ENCODE data around the gene ABCC4.
A peak's percentile ranks its signal among the peaks of the same experiment; 100 is the strongest.

The ABCC4 gene

DNA sequence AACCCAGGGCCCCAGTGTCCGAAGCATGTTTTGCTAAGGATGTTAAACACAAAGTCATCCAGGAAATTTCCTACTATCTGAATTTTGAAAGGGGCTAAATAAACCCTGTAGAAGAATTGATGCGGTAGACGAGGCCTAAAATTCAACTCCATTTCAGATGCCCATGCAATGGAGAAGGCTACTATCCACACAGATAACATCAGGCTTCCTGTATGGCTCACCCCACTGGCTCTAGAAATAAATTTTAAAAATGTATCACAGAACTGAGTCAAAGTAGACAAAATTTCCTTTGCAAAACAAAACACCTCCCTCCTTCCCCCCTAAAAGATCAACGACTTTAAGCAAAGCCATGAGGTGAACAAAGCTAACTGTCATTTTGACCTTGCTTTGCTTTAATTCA lies 188.4 kb downstream of the ABCC4 start:
- DNase-seq, result no peak

DNA sequence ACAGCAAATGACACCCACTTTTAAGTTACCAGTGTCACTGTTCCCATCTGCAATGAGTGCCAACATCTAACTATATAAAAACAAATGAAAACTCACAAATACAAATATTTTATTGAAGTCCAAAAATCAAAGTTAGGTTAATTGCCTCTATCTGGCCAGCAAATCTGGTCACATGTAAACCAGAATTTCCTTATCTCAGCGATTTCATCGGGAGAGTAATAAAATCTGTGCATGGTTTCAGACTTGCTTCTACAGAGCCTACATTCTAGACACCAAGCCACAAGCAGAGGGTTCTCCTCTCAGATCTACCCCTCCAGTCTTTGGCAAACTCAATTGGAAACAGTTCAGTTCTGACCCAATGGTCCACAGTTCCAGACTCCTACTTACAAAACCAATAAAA lies 189.6 kb downstream of the ABCC4 start:
- no peak for DNase-seq

DNA sequence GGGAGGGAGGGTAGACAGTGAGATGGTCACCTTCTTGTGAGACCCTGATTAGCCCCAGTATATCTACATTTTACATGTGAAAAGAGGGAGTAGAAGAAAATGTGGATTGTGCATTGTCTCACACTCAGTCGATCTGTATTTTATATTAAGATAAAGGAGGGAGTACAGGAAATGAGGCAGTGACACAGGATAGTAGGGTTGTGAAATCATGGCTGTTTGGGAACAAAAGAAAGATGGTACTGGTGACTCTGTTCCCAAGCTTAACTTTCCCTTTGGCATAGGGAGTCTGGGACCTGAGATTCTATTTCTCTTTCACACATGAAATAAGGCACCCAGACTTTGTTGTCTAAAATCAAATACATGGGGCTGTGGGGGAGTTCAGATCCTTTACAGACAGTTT lies 194.7 kb downstream of the ABCC4 start:
- DNase-seq, result no peak

DNA sequence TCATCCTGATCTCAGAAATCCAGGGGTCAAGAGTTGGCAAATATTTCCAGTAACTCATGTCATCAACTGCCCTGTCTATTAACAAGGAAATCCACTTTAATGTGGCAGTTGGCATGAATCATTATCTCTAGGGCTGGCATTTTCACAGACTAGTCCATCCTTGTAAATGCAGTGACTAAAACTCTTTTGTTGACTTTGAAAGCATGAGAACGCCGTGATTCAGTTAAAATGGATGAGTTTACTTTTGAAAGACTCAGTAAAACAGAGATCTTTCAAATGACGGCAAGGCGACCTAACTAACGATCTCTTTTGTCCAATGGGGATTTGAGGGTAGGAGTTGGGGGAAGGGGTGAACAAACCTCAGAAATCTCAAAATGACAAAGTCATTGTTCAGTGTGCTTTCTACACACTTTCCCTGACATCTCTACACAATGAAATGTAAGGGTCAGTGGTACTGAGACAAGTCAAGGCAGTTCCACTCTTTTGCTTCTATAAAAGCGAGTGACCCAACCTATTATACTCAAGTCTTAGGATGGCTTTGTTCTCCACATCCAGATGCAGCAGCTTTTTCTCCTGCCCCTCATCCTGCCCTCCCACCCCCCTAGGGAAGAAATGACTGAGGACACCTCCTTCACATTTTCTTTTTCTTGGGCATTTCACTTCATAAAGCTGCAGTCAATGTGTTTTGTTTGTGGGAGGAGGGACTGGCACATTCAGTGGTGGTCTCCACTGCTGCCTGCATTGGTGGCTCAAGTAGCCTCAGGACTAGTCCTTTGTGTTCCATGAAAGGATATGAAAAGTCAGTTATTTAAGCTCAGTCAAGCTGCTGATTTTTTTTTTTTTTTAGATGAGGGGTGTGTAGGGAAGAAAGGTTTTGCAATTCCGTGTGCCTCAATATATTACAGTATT lies 200.5 kb downstream of the ABCC4 start:
- DNase-seq, result peak; percentile 93

DNA sequence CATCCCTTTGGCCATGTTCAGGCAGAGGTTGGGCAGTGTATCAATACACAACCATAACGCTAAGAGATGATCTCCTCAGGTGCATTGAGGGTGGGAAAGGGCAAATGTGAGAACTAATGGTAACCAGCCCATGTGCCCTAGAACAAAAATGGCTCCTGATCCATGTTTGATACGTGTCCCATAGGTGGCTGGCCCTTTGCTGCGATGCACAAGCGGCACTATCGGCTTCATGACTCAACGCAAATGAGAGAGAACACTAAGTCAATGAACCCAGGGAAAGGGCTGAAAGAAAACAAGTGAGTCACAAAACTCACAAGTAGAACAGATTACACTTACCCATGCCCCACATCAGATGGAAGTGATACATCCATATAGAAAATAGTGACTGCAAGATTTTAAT lies 201.7 kb downstream of the ABCC4 start:
- peak; percentile 92 for DNase-seq

DNA sequence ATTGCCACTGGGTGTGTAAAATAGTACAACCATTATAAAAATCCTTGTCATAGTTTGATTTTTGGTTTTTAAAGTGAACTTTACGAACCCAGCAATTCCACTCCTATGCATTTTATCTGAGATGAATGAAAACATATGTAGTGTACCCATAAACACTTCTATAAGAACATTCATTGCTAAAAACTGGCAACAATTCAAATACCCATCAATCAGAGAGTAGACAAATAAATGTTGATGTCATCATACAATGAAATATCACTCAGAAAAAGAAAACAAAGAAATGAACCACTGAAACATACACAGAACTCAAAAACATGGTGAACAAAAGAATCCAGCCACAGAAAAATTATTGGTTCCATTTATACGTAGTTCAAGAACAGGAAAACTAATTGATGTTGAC lies 202.3 kb downstream of the ABCC4 start:
- DNase-seq, result no peak

DNA sequence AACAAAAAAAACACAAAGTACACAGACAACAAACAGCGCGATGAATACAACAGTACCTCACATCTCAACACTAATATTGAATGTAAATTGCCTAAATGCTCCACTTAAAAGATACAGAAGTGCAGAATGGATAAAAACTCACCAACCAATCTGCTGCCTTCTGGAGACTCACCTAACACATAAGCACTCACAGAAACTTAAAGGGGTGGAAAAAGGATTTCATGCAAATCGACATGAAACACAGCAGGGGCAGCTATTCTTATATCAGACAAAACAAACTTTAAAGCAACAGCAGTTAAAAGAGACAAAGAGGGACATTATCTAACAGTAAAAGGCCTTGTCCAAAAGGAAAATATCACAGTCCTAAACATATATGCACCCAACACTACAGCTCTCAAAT lies 209.5 kb downstream of the ABCC4 start:
- no peak for DNase-seq

DNA sequence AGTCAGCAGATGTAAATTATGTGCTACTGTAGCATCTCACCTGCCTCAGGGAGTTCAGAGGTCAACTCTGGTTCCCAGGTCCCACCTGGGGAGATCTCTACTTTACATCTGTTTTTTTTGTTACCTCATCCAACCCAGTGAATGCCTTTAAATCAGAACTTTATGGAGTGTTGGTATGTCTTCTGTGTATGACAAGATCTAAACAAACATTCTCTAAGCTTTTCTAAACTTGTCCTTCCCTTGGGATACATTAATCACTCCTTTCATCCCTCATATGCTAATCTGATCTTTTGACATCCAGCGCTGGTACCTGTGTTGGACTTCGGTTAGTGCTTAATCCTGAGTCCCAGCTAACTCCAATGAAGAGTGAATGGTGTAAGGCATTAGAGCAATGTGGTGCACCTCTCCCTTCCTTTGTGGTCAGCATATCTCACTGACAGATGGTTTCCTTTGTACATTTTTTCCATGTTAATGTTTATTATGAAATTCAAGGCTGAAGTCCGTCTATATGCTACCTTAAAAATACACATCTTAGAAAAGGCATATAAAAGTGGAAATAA lies 213.4 kb downstream of the ABCC4 start:
- peak; percentile 30 for DNase-seq

DNA sequence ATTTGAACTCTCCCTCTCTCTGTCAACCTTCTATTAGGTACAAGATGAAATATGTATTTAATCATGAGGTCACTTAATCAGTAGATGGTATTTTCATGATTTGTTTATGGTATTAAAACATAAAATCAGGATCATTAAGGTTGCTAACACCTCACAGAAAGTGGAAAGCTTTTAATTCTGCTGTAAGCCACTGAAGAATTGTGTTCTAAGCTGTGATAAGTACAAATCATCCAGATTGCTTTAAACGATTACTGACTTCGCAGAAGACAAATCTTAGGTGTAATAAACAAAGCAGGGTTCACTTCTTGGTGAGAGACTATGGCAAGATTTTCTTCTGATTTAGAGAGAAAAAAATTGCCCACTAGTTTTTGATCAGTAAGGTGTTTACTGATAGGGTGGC lies 214.5 kb downstream of the ABCC4 start:
- DNase-seq, result no peak

DNA sequence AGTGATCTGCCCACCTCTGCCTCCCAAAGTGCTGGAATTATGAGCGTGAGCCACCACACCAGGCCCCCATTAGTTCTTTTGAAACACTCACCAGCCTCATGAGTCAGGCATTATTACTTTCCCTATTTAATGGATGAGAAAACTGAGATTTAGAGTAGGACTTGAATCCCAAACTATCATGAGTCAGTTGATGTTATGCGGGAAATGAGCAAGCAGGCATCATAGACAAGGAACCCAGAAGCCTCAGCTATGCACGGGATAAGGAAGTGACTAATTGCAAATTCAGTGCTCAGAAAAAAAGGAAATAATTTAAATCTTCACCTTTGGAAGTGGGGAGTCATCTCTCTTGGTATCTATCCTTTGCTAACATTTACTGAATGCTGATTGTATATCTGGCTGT lies 217.5 kb downstream of the ABCC4 start:
- DNase-seq, result peak; percentile 81

DNA sequence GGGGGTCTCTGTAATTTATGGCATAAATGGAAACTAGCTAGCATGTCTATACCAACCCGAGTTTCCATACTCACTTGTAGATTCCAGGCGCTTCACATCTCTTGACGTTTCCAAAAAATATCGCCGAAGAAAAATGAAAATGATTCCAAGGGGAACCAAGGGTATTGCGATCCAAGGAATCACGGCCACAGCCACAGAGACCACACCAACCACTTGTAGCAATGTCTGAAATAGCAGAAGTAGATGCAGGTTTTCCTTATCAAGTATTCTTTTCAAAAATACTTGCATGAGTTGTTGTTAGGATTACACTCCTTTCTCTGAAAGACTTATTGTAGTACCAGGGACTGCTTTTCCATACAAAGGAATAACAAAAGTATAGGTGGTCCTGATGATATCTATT lies 218.2 kb downstream of the ABCC4 start:
- DNase-seq, result no peak

DNA sequence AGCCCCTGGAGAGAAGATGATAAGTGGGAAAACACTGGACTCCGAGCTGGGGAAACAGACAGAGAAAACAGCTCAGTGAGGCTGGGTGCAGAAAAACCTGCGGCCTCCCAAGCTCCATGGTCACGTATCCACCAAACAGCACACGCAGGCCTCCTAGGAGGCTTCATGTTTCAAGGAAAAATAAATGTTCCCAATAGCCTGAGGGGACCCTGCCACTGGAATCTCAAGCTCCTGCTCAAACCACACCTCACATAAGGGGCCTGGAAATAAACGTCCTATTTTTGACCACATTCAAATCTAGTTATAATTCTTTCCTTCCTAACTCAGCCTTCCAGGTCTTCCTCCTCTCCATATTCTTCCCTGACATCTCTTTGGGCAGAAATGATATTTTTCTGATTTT lies 225.7 kb downstream of the ABCC4 start:
- no peak for DNase-seq

DNA sequence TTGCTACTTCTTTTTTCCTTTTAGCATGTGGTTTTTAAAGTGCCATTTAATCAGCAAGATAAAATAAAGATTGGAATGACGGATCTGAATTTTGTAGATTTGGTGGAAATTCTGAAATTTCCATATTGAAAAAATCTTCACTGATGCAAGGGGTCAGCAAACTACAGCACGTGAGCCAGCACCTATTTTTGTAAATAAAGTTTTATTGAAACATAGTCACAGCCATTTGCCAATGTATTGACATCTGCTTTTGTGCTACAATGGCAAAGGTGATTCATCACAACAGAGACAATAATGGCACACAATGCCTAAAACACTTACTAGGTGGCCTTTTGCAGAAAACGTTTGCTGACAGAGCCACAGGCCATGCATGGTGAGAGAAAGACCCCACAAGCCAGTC lies 226.4 kb downstream of the ABCC4 start:
- no peak for DNase-seq

DNA sequence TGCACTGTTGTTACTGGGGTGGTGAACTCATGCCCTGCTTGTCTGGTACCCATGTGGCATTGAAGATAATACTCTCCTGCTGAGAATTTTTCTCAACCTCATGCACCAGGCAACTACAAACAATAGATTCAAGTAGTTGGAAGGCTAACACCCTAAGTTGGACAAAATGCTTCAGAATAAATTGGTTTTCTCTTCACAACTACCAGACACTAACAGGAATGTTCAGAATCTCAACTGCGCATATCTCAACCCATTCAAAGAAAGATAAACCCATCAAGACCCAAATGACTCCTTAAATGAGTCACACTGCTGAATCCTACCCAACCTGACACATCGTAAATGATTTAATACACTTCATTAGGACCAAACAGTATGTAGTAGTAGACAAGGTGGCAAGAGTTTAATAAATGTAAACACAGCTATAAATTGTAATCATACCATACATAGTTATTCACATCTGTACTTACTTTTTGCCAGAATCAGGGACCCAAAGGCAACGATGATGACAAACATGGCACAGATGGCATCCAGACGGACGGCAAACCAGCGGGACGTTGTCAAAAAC lies 227.4 kb downstream of the ABCC4 start:
- peak; percentile 30 for DNase-seq

DNA sequence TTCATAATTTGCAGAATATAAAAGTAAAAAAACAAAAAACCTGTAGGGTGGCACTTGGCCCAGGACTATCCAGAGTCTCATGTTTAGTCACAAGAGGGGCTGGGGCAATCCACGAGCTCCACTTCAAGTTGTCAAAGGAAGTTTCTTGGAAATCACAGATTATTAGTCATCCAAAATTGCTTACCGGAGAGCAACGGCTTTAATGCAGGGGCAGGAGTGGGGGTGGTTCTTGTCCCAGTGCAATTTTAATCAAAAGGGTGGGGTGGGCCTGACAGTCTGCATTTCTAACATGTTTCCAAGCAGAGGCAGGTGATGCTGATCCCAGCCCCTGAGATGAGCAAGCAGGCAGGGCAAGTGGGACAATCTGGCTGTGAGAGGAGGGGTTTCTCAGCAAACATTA lies 233.9 kb downstream of the ABCC4 start:
- DNase-seq, result peak; percentile 19

DNA sequence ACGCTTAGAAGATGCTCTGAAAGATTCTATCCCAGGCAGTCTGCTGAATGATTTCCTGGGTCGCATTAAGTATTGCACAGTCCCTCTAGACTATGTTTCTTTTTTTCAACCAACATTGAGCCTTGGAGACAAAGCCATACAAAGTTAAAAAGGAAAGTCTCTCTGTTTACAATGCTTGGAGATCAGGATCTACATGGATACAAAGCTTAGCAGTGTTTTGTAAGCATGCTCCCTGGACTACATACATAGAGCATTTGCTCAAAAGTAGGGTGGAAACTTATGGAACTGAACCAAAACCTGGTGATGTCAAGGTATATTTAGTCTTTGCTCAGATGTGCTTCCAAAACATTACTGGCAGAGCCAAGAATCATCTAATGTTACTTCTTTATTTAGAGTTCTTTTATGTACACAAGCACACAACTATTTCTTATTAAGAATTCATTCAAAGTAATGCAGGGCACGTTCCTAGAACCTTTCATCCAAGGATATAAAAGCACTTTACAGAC lies 241.2 kb downstream of the ABCC4 start:
- no peak for DNase-seq

DNA sequence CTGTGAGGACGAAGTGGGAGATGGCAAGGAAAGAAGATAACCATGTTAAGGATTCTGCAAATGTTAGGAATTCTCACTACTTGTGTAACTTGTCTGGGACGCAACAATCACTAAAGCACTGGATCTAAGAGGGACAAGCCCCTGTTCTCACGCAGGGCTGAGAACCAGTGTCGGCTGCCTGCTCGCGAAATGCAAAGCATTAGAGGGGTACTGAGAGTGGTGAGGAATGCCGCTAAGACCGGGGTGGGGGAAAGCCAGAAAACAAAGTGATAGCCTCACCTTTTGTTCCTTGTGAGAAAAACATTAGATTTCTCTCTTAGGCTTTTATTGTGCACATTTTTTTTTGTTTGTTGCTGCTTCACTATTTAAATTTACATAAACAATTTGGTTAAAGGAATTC lies 241.9 kb downstream of the ABCC4 start:
- no peak for DNase-seq

DNA sequence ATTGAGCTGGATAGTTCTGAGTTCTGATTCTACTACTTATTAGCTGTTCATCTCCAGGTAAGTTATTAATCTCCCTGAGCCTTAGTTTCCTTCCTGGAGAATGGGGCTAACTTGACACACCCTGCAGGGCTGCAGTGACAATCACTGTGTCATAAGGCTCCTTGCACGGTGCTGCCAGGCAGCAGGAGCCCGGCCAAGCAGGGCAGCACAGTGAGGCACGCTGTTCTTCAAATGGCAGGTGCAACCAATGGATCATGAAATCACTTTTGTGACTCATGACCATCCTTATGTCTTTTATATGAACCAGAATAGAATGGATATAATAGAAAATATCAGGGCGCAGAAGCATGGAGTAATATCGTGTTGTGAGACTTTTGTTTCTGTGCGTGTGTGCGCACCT lies 242.6 kb downstream of the ABCC4 start:
- no peak for DNase-seq

DNA sequence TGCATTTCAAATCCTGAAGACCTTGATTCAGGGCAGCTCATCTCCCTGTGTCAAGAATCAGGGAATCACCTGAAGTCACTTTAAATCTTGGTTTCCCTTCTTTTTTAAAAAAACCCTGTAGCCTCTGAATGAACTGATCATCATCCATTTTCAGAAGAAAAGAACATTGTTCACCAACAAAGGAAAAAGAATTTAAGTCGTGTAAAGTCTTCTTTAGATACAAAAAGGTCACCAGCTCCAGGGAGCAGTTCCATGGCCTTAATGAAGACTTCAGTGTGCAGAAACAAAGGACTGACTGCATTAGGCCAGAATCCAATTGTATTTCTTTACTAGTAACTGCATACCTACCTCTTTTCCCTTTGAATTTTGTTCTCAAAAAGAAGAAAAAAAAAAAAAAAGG lies 245.0 kb downstream of the ABCC4 start:
- DNase-seq, result no peak

DNA sequence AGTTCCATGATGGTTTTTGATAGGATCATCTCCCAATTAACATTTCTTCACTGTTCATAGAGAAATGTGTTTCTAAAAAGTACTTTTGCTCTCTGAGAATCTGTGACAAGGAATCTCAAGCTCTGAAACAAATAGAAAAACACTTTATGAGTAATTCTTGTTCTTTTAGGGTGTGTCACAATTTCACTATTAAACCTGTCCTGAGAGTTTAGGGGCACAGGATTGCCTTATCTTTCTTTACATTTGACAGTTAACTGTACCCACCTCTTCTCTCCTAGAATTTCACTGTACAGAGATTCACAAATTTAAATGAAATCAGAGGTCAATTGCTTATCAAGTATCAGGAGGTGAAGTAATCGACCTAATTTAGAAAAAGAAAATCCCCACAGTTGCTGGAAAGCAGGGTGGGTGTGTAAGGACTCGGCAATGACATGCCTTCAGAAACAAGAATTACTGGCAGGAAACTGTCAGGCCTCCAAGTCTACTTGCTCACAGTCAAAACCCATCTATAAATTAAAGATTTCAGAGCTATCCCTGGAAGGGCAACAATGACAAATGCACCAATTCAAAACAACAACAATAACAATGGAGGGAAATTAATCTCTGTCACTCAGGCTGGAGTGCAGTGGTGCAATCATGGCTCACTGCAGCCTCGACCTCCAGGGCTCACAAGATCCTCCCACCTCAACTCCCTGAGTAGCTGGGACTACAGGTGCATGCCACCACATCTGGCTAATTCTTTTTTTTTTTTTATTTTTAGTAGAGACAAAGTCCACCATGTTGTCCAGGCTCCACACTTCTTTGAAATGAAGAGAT lies 250.2 kb downstream of the ABCC4 start:
- DNase-seq, result no peak

DNA sequence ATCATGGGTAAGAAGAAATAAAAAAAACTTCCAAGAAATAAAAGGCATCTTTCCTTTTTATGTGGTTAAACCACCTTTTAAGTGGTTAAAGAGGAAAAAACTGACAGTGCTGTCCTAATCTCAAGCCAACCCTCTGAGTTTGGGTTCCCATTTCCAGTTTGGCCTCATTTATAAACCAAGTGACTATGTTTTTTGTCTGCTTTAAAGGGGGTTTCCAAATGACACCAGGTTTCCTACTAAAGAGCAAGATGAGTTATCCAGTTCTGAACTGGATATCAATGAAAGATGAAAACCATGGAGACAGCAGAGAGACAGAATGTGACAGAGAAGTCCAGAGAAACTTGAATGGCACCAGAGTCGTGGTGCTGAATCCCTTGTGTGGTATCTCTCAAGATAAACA lies 251.5 kb downstream of the ABCC4 start:
- no peak for DNase-seq

DNA sequence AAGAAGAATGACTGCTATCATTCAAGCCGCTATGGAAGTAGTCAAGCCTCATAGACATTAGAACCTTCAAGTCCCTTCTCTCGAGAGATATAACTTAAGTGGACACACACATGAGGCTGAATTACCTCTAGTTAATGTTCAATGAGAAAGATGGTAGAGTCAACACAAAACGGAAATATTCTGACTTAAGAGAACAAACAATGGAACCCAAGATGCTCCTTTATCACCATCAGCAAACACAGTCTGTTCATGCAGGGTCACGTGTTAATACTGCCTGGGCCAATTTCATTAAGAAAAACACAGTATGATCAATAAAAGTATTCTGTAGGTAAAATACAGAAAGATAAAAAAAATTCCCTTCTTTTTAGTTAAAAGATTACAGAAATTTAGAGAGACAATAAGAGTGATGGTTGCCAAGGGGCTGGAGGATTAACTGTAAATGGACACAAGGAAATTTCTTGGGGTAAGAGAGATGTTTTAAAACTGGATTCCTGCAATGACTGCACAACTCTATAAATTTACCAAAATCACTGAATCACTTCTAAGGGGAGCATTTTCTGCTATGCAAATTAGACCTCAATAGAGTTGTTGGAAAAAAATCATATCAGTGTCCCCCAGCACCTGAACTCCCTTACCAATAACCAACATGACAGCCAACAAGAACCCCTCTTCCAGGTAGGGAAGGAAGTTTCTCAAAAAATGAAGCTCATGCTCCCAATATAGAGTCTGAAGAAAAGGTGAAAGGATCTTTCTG lies 256.6 kb downstream of the ABCC4 start:
- no peak for DNase-seq

Data from fibroblast of skin of back (primary cell).